Measurements from ENCODE around the gene FBRS. TPM values are rescaled to one million over a fixed set of nuclear protein-coding genes. Genes with fewer than 3 reads are reported as not detected.

FBRS gene
- total and polyA plus RNA-seq, 2 donors from 2014 or later, result 26.3 to 66.2 TPM

GRCh38 chr16:30663038-30663437 lies 4.8 kb downstream of the FBRS start:
- Histone ChIP-seq H3K27ac (ENCODE audit: low read depth in 2 of 2, low read length in 2 of 2) (no peak overlapping the region), H3K4me1 (ENCODE audit: control insufficient read depth in 2 of 3, insufficient read depth in 2 of 3, low read depth in 1 of 3, low read length in 3 of 3) (peaks cover 0 to 25% (median 12%) of the 10 kb centered on the region in 3 donors), H3K9ac (ENCODE audit: low read length in 3 of 3) (no peak overlapping the region), H3K9me3 (ENCODE audit: control insufficient read depth in 2 of 3, insufficient read depth in 1 of 3, low read length in 3 of 3) (no peaks in the 10 kb centered on the region), H3K27me3 (ENCODE audit: control insufficient read depth, insufficient read depth, low read length) (no peaks in the 10 kb centered on the region), H3K4me3 (ENCODE audit: low read length in 3 of 3) (no peak overlapping the region), H3K36me3 (ENCODE audit: control insufficient read depth in 2 of 3, insufficient read depth in 3 of 3, low read length in 3 of 3) (peaks cover 3 to 55% (median 37%) of the 10 kb centered on the region in 3 donors)
- no peak for TF ChIP-seq CTCF (IDR thresholded peaks at IDR 0.05; ENCODE audit: borderline replicate concordance, extremely low read depth, insufficient read depth)
- intact Hi-C loops (cut with DNase I), result no loop called here
- DNase-seq (no peak), FAIRE-seq (no peak)

GRCh38 chr16:30663820-30664219 lies 5.6 kb downstream of the FBRS start:
- Histone ChIP-seq H3K9me3 (ENCODE audit: control insufficient read depth in 2 of 3, insufficient read depth in 1 of 3, low read length in 3 of 3) (no peaks in the 10 kb centered on the region), H3K9ac (ENCODE audit: low read length in 3 of 3) (no peak overlapping the region), H3K36me3 (ENCODE audit: control insufficient read depth in 2 of 3, insufficient read depth in 3 of 3, low read length in 3 of 3) (peaks cover 3 to 55% (median 40%) of the 10 kb centered on the region in 3 donors), H3K4me1 (ENCODE audit: control insufficient read depth in 2 of 3, insufficient read depth in 2 of 3, low read depth in 1 of 3, low read length in 3 of 3) (peaks cover 0 to 25% (median 12%) of the 10 kb centered on the region in 3 donors), H3K4me3 (ENCODE audit: low read length in 3 of 3) (no peak overlapping the region), H3K27ac (ENCODE audit: low read depth in 2 of 2, low read length in 2 of 2) (no peak overlapping the region), H3K27me3 (ENCODE audit: control insufficient read depth, insufficient read depth, low read length) (no peaks in the 10 kb centered on the region)
- DNase-seq, result no peak
- FAIRE-seq, result no peak
- intact Hi-C loops (cut with DNase I), result no loop called here
- no peak for TF ChIP-seq CTCF (IDR thresholded peaks at IDR 0.05; ENCODE audit: borderline replicate concordance, extremely low read depth, insufficient read depth)

GRCh38 chr16:30664616-30665109 lies 6.4 kb downstream of the FBRS start:
- Histone ChIP-seq H3K4me3 (ENCODE audit: low read length in 3 of 3) (no peak overlapping the region), H3K4me1 (ENCODE audit: control insufficient read depth in 2 of 3, insufficient read depth in 2 of 3, low read depth in 1 of 3, low read length in 3 of 3) (peaks cover 0 to 25% (median 12%) of the 10 kb centered on the region in 3 donors), H3K27ac (ENCODE audit: low read depth in 2 of 2, low read length in 2 of 2) (no peak overlapping the region), H3K9me3 (ENCODE audit: control insufficient read depth in 2 of 3, insufficient read depth in 1 of 3, low read length in 3 of 3) (no peaks in the 10 kb centered on the region), H3K36me3 (ENCODE audit: control insufficient read depth in 2 of 3, insufficient read depth in 3 of 3, low read length in 3 of 3) (peaks cover 4 to 55% (median 40%) of the 10 kb centered on the region in 3 donors), H3K9ac (ENCODE audit: low read length in 3 of 3) (no peak overlapping the region), H3K27me3 (ENCODE audit: control insufficient read depth, insufficient read depth, low read length) (no peaks in the 10 kb centered on the region)
- no peak for DNase-seq
- TF ChIP-seq CTCF (IDR thresholded peaks at IDR 0.05; ENCODE audit: borderline replicate concordance, extremely low read depth, insufficient read depth), result no peak
- FAIRE-seq, result no peak
- intact Hi-C loops (cut with DNase I), result no loop called here
